Endothelial cell of umbilical vein (primary cell): ENCODE data around the gene AMHR2. TPM values are rescaled to one million over a fixed set of nuclear protein-coding genes. Genes with fewer than 3 reads are reported as not detected.

Experiments used
- BruUV-seq: library from RNA; stranded (reverse); fragments of 400-500 nt; replicated peaks from 2 replicates; lab custom pipeline; 2021; lab: Mats Ljungman, UMichigan
- CTCF ChIA-PET: fragments of 300-600, 350-600 bp; sonication (Branson Sonifier 250); formaldehyde crosslinking; loops from one replicate; lab custom pipeline; 2021; ENCODE audit warnings: antibody characterized with exemption, inconsistent platforms; lab: Charles Lee
- POLR2A ChIA-PET: fragments of 300-600, 350-600 bp; sonication (Branson Sonifier 250); formaldehyde crosslinking; loops from one replicate; lab custom pipeline; 2021; ENCODE audit warnings: antibody characterized with exemption, inconsistent platforms; lab: Charles Lee
- DNase-seq: peaks from one replicate; pipeline ENCODE4 v3.0.0-alpha.2; 2011; ENCODE audit warnings: low read depth, low spot score
- FAIRE-seq: peaks from 2 replicates; lab custom pipeline; 2011; peaks lifted over from hg19 to GRCh38; lab: Jason Lieb, UNC
- H2AFZ ChIP-seq: 2 replicates; pipeline ENCODE4 v1.6.0; 2012; ENCODE audit warnings: low read depth, low read length, control low read depth, inconsistent platforms
- H3K27ac ChIP-seq: 2 replicates; pipeline ENCODE4 v1.5.1; 2011; ENCODE audit warnings: low read depth, mild to moderate bottlenecking, control low read depth, low read length, moderate library complexity; ENCODE audit not compliant: insufficient read depth
- H3K27me3 ChIP-seq, 2 experiments: 2 replicates each; pipeline versions ENCODE4 v1.6.0 to v1.6.1; 2011; ENCODE audit warnings: low read length in 2 of 2, mixed read lengths in 1 of 2; ENCODE audit not compliant: control insufficient read depth in 2 of 2, insufficient read depth in 2 of 2
- H3K36me3 ChIP-seq, 2 experiments: 2 replicates in 1 of 2; 3 replicates in 1 of 2; pipeline ENCODE4 v1.5.1; 2011; ENCODE audit warnings: low read length in 2 of 2, mild to moderate bottlenecking in 1 of 2, moderate library complexity in 1 of 2; ENCODE audit not compliant: control insufficient read depth in 2 of 2, insufficient read depth in 2 of 2; ENCODE audit errors: extremely low read depth in 1 of 2
- H3K4me1 ChIP-seq: 3 replicates; pipeline ENCODE4 v1.5.1; 2011; ENCODE audit warnings: mild to moderate bottlenecking, low read length; ENCODE audit not compliant: control insufficient read depth, insufficient read depth; ENCODE audit errors: extremely low read depth
- H3K4me2 ChIP-seq: 2 replicates; pipeline ENCODE4 v1.6.1; 2011; ENCODE audit warnings: low read length, control low read depth, mixed read lengths; ENCODE audit not compliant: insufficient read depth
- H3K4me3 ChIP-seq, 3 experiments: fragments of 200-600 bp in 1 of 3; sonication (generic), shearing (Covaris generic) in 1 of 3; replicated peaks in 1 of 3; 2 replicates each; pipeline ENCODE4 v1.5.1; 2011 to 2016; ENCODE audit warnings: control low read depth in 3 of 3, low read length in 3 of 3, mild to moderate bottlenecking in 2 of 3, inconsistent platforms in 1 of 3, low read depth in 1 of 3, moderate library complexity in 1 of 3; ENCODE audit not compliant: insufficient read depth in 1 of 3
- H3K79me2 ChIP-seq: 2 replicates; pipeline ENCODE4 v1.6.0; 2012; ENCODE audit warnings: low read length, inconsistent platforms; ENCODE audit not compliant: control insufficient read depth, insufficient read depth
- H3K9ac ChIP-seq: replicated peaks from 2 replicates; pipeline ENCODE3; 2011; ENCODE audit warnings: low read length, control low read depth; ENCODE audit not compliant: insufficient read depth; ENCODE audit errors: extremely low read depth
- H3K9me1 ChIP-seq: replicated peaks from 3 replicates; pipeline ENCODE4 v1.6.0; 2011; ENCODE audit warnings: mild to moderate bottlenecking, low read length; ENCODE audit not compliant: control insufficient read depth, insufficient read depth; ENCODE audit errors: extremely low read depth
- H3K9me3 ChIP-seq: replicated peaks from 2 replicates; pipeline ENCODE4 v1.5.1; 2012; ENCODE audit warnings: low read length, inconsistent platforms; ENCODE audit not compliant: control insufficient read depth, insufficient read depth
- H4K20me1 ChIP-seq: replicated peaks from 2 replicates; pipeline ENCODE3; 2011; ENCODE audit warnings: mild to moderate bottlenecking, low read length; ENCODE audit not compliant: control insufficient read depth, insufficient read depth; ENCODE audit errors: extremely low read depth
- CTCF ChIP-seq, 2 donors: IDR thresholded peaks; 1 replicate in 1 of 2; 2 replicates in 1 of 2; pipeline ENCODE4 v1.5.1; 2011; ENCODE audit warnings: low read length in 2 of 2, mild to moderate bottlenecking in 2 of 2, moderate library complexity in 2 of 2, control low read depth in 1 of 2, inconsistent platforms in 1 of 2, low read depth in 1 of 2; ENCODE audit not compliant: insufficient read depth in 1 of 2; ENCODE audit errors: extremely low read depth in 1 of 2
- EZH2 ChIP-seq: IDR thresholded peaks from 2 replicates; pipeline ENCODE4 v1.6.1; 2012; ENCODE audit warnings: borderline replicate concordance, low read depth, mild to moderate bottlenecking, moderate library complexity, low read length, inconsistent platforms; ENCODE audit not compliant: severe bottlenecking
- FOS ChIP-seq: IDR thresholded peaks from 2 replicates; pipeline ENCODE4 v1.6.1; 2011; ENCODE audit warnings: mild to moderate bottlenecking, low read length, moderate library complexity, borderline replicate concordance; ENCODE audit not compliant: insufficient read depth
- GATA2 ChIP-seq: IDR thresholded peaks from 2 replicates; pipeline ENCODE4 v1.7.0; 2011; ENCODE audit warnings: low read depth, mild to moderate bottlenecking, moderate library complexity, mixed read lengths, low read length; ENCODE audit not compliant: insufficient read length, insufficient read depth
- JUN ChIP-seq: IDR thresholded peaks from 2 replicates; pipeline ENCODE4 v1.6.1; 2011; ENCODE audit warnings: borderline replicate concordance, low read depth; ENCODE audit not compliant: insufficient read length, insufficient read depth
- MAX ChIP-seq: IDR thresholded peaks from 2 replicates; pipeline ENCODE4 v1.6.1; 2011; ENCODE audit not compliant: insufficient read depth, insufficient read length
- MYC ChIP-seq: IDR thresholded peaks from one replicate; pipeline ENCODE4 v1.6.1; 2011; ENCODE audit warnings: mild to moderate bottlenecking, low read depth, low read length
- POLR2A ChIP-seq: IDR thresholded peaks from 2 replicates; pipeline ENCODE4 v1.6.1; 2012; ENCODE audit warnings: low read depth, mild to moderate bottlenecking, control low read depth, low read length
- POLR2AphosphoS5 ChIP-seq: IDR thresholded peaks from 2 replicates; pipeline ENCODE4 v1.6.1; 2012; ENCODE audit warnings: low read depth, mild to moderate bottlenecking, control low read depth, low read length, moderate library complexity; ENCODE audit not compliant: insufficient read depth
- dilution Hi-C: fragments of 300-500 bp; cut with MboI; formaldehyde crosslinking; loops from one replicate; pipeline ENCODE4 v1.15.0; 2019; ENCODE audit warnings: low sequenced_read_pairs; ENCODE audit not compliant: extremely low pct_ligation_motif_present
- intact Hi-C: fragments of 100-400 bp; cut with micrococcal nuclease; formaldehyde crosslinking; loops from one replicate; pipeline ENCODE4 v1.10.0; 2022
- polyA plus RNA-seq, 4 experiments: library from polyadenylated mRNA; depleted of rRNA in 3 of 4; stranded (reverse) in 3 of 4; unstranded in 1 of 4; fragments of >200 nt; gene quantifications; 2 replicates each; pipeline versions ENCODE4 v1.2.1 to v1.2.3, GENCODE V29; 2011 to 2012; ENCODE audit warnings: missing spikeins in 1 of 4
- total RNA-seq: library from RNA; stranded (reverse); gene quantifications from 2 replicates; pipeline ENCODE4 v1.2.3, GENCODE V29; 2021

The AMHR2 gene
- total and polyA plus RNA-seq, 2 donors (not counting 3 experiments of a cell fraction or from before 2014, with no cell fraction given) = not detected

- H3K79me2 ChIP-seq = peaks cover 87% of the 10 kb centered on the region
- H3K4me1 ChIP-seq = no peaks in the 10 kb centered on the region
- ChIA-PET POLR2A (no interaction called here), CTCF (interaction anchor here (1.2 kb wide), 1 partner anchor 15 kb away, joined by 6 read pairs; no protein-coding TSS in a partner anchor)
- peaks cover 18% of the 10 kb centered on the region for H4K20me1 ChIP-seq
- H3K36me3 ChIP-seq = peaks cover 62 to 78% of the 10 kb centered on the region in 2 experiments
- BruUV-seq = no TSS peak
- no peak overlapping the region for H3K4me3 ChIP-seq
- H3K9me1 ChIP-seq = no peaks in the 10 kb centered on the region
- H3K9me3 ChIP-seq = no peaks in the 10 kb centered on the region
- H3K9ac ChIP-seq = no peak overlapping the region
- no peak overlapping the region for H3K4me2 ChIP-seq
- TF ChIP-seq FOS (no peak), POLR2AphosphoS5 (no peak), MYC (no peak), JUN (no peak), POLR2A (no peak), MAX (no peak), CTCF (IDR thresholded peaks at IDR 0.05; ENCODE audit: extremely low read depth in 1 of 2, insufficient read depth in 1 of 2, low read depth in 1 of 2, low read length in 2 of 2) (no peak), EZH2 (no peak), GATA2 (no peak)
- intact Hi-C loops = no loop called here
- DNase-seq (no peak), FAIRE-seq (no peak)
- H3K27ac ChIP-seq = no peak overlapping the region
- H2AFZ ChIP-seq = no peak overlapping the region
- dilution Hi-C loops = no loop called here
- H3K27me3 ChIP-seq = no peaks in the 10 kb centered on the region
These were observed 37.9 kb downstream of the AMHR2 start for GRCh38 chr12:53461591-53461990.
